GM21786 (cell line): ENCODE measurements around the gene UFD1.
A peak's percentile ranks its signal among the peaks of the same experiment; 100 is the strongest.

Source experiments
- ATAC-seq: cut with Tn5 transposase; IDR thresholded peaks from one replicate; pipeline ENCODE4 v1.9.1; 2021; ENCODE audit not compliant: unreplicated experiment

UFD1 gene

GRCh38 chr22:19497245-19497644 lies 18.3 kb upstream of the UFD1 start:
- no peak for ATAC-seq

- ATAC-seq: no peak
These were observed 17.3 kb upstream of the UFD1 start for GRCh38 chr22:19496324-19496630.

- no peak for ATAC-seq
These were observed 16.8 kb upstream of the UFD1 start for GRCh38 chr22:19495562-19496323.

- ATAC-seq: no peak
These were observed 15.7 kb upstream of the UFD1 start for GRCh38 chr22:19494676-19495173.

- no peak for ATAC-seq
These were observed 15.1 kb upstream of the UFD1 start for GRCh38 chr22:19494001-19494560.

- no peak for ATAC-seq
These were observed 13.6 kb upstream of the UFD1 start for GRCh38 chr22:19492504-19493174.

- no peak for ATAC-seq
These were observed 11.7 kb upstream of the UFD1 start for GRCh38 chr22:19490628-19491230.

- no peak for ATAC-seq
These were observed 10.2 kb upstream of the UFD1 start for GRCh38 chr22:19488884-19489843.

- no peak for ATAC-seq
These were observed 9.3 kb upstream of the UFD1 start for GRCh38 chr22:19488285-19488684.

GRCh38 chr22:19483481-19484244 lies 4.7 kb upstream of the UFD1 start:
- ATAC-seq: no peak

GRCh38 chr22:19482297-19482696 lies 3.3 kb upstream of the UFD1 start:
- ATAC-seq: no peak

- ATAC-seq: no peak
These were observed 1.8 kb upstream of the UFD1 start for GRCh38 chr22:19480789-19481188.

- no peak for ATAC-seq
These were observed 1.2 kb upstream of the UFD1 start for GRCh38 chr22:19480173-19480568.

- ATAC-seq: peak; percentile 90
These were observed 571 bp upstream of the UFD1 start, which contains the start of gene CDC45 for GRCh38 chr22:19479355-19480172. CDC45 (plus strand) TSS chr22:19479920; CDS start chr22:19479969, 49 bp downstream.

GRCh38 chr22:19478045-19478900 lies 720 bp downstream of the UFD1 start:
- no peak for ATAC-seq

- no peak for ATAC-seq
These were observed 1.5 kb downstream of the UFD1 start for GRCh38 chr22:19477321-19478044.

- ATAC-seq: no peak
These were observed 3.0 kb downstream of the UFD1 start for GRCh38 chr22:19476023-19476422.
